ENCODE measurements around the gene PTPRR. TPM values are rescaled to one million over a fixed set of nuclear protein-coding genes. Genes with fewer than 3 reads are reported as not detected.

PTPRR gene
- total and polyA plus RNA-seq, 4 donors: 0.02 to 0.08 TPM; not detected in 2

GRCh38 chr12:70627677-70628076 lies 292.9 kb downstream of the PTPRR start:
- H3K27ac ChIP-seq (ENCODE audit: low read depth in 1 of 2, low read length in 2 of 2): no peak overlapping the region
- DNase-seq (ENCODE audit: low spot score): no peak
- no peak overlapping the region for H3K9ac ChIP-seq (ENCODE audit: low read depth in 1 of 2, low read length in 2 of 2)
- peaks cover 0 to 5% (median 0%) of the 10 kb centered on the region in 4 donors for H3K27me3 ChIP-seq (ENCODE audit: control insufficient read depth in 4 of 4, insufficient read depth in 4 of 4, low read length in 3 of 4)
- no peaks in the 10 kb centered on the region for H3K4me1 ChIP-seq (ENCODE audit: control insufficient read depth in 4 of 4, insufficient read depth in 4 of 4, low read length in 3 of 4)
- no peaks in the 10 kb centered on the region for H3K36me3 ChIP-seq (ENCODE audit: control insufficient read depth in 4 of 4, insufficient read depth in 3 of 4, low read depth in 1 of 4, low read length in 3 of 4)
- TF ChIP-seq GABPA (IDR thresholded peaks at IDR 0.05 in 1 of 2, conservative IDR thresholded peaks at IDR 0.05 in 1 of 2) (no peak), NR2F2 (IDR thresholded peaks at IDR 0.05) (no peak), JUND (IDR thresholded peaks at IDR 0.05) (no peak), RAD21 (IDR thresholded peaks at IDR 0.05) (no peak), MAX (IDR thresholded peaks at IDR 0.05) (no peak), FOXA1 (IDR thresholded peaks at IDR 0.05) (no peak)
- peak overlapping the region in 1 of 3 donors; percentile 20 for H3K4me3 ChIP-seq (ENCODE audit: low read depth in 1 of 3, low read length in 3 of 3)
- H3K9me3 ChIP-seq (ENCODE audit: control insufficient read depth in 4 of 4, low read length in 3 of 4): no peaks in the 10 kb centered on the region
- 60% methylated on average over 5 of the region's 5 CpGs for whole genome bisulfite sequencing

GRCh38 chr12:70626180-70626579 lies 294.4 kb downstream of the PTPRR start:
- H3K36me3 ChIP-seq (ENCODE audit: control insufficient read depth in 4 of 4, insufficient read depth in 3 of 4, low read depth in 1 of 4, low read length in 3 of 4): no peaks in the 10 kb centered on the region
- no peak for DNase-seq (ENCODE audit: low spot score)
- no peak for TF ChIP-seq YY1 (IDR thresholded peaks at IDR 0.05)
- TF ChIP-seq, protein P1, sequence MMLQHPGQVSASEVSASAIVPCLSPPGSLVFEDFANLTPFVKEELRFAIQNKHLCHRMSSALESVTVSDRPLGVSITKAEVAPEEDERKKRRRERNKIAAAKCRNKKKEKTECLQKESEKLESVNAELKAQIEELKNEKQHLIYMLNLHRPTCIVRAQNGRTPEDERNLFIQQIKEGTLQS (IDR thresholded peaks at IDR 0.05): no peak
- TF ChIP-seq, protein P2, sequence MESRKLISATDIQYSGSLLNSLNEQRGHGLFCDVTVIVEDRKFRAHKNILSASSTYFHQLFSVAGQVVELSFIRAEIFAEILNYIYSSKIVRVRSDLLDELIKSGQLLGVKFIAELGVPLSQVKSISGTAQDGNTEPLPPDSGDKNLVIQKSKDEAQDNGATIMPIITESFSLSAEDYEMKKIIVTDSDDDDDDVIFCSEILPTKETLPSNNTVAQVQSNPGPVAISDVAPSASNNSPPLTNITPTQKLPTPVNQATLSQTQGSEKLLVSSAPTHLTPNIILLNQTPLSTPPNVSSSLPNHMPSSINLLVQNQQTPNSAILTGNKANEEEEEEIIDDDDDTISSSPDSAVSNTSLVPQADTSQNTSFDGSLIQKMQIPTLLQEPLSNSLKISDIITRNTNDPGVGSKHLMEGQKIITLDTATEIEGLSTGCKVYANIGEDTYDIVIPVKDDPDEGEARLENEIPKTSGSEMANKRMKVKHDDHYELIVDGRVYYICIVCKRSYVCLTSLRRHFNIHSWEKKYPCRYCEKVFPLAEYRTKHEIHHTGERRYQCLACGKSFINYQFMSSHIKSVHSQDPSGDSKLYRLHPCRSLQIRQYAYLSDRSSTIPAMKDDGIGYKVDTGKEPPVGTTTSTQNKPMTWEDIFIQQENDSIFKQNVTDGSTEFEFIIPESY (IDR thresholded peaks at IDR 0.05): no peak
- TF ChIP-seq, protein P3, sequence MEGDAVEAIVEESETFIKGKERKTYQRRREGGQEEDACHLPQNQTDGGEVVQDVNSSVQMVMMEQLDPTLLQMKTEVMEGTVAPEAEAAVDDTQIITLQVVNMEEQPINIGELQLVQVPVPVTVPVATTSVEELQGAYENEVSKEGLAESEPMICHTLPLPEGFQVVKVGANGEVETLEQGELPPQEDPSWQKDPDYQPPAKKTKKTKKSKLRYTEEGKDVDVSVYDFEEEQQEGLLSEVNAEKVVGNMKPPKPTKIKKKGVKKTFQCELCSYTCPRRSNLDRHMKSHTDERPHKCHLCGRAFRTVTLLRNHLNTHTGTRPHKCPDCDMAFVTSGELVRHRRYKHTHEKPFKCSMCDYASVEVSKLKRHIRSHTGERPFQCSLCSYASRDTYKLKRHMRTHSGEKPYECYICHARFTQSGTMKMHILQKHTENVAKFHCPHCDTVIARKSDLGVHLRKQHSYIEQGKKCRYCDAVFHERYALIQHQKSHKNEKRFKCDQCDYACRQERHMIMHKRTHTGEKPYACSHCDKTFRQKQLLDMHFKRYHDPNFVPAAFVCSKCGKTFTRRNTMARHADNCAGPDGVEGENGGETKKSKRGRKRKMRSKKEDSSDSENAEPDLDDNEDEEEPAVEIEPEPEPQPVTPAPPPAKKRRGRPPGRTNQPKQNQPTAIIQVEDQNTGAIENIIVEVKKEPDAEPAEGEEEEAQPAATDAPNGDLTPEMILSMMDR (IDR thresholded peaks at IDR 0.05; ENCODE audit: low read depth, low read length, missing input control): no peak
- no peak for TF ChIP-seq FOXA2 (IDR thresholded peaks at IDR 0.05)
- H3K9ac ChIP-seq (ENCODE audit: low read depth in 1 of 2, low read length in 2 of 2): no peak overlapping the region
- H3K27ac ChIP-seq (ENCODE audit: low read depth in 1 of 2, low read length in 2 of 2): no peak overlapping the region
- H3K4me3 ChIP-seq (ENCODE audit: low read depth in 1 of 3, low read length in 3 of 3): no peak overlapping the region
- no peaks in the 10 kb centered on the region for H3K4me1 ChIP-seq (ENCODE audit: control insufficient read depth in 4 of 4, insufficient read depth in 4 of 4, low read length in 3 of 4)
- WGBS: 70% methylated on average over 3 of the region's 3 CpGs
- H3K27me3 ChIP-seq (ENCODE audit: control insufficient read depth in 4 of 4, insufficient read depth in 4 of 4, low read length in 3 of 4): peaks cover 0 to 5% (median 0%) of the 10 kb centered on the region in 4 donors
- H3K9me3 ChIP-seq (ENCODE audit: control insufficient read depth in 4 of 4, low read length in 3 of 4): no peaks in the 10 kb centered on the region

DNA sequence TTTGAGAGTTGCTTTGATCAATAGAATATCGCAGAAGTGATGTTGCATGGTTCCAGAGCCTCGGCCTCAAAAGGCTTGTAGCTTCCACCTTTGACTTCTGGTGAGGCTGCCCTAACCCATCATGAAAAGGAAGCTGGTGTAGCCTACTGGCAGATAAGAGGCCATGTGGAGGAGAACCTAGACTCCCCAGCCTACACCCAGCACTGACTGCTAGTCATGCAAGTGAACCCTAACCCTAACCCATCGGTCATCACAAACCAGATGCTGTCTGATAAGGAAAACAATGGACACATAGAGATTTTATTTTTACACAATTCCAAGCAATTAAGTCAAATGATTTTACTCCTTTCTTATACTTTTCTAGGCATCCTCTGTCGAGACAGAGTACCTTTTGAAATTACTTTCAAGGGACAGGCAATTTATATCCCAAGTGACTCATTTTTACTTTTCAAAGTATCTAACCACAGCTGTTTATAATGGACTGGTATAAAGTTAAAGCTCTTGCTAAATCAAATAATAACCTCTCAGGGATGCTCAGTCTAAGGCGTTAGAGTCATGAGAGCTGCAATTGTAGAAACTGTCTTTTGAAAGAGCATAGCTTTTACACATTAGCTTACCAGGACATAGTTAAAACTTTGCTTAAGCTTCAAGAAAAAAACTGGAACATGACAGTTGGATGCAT lies 300.9 kb downstream of the PTPRR start:
- H3K4me1 ChIP-seq (ENCODE audit: control insufficient read depth in 4 of 4, insufficient read depth in 4 of 4, low read length in 3 of 4): no peaks in the 10 kb centered on the region
- no peak overlapping the region for H3K9ac ChIP-seq (ENCODE audit: low read depth in 1 of 2, low read length in 2 of 2)
- no peak overlapping the region for H3K4me3 ChIP-seq (ENCODE audit: low read depth in 1 of 3, low read length in 3 of 3)
- no peak for DNase-seq (ENCODE audit: low spot score)
- WGBS: 70% methylated on average over 5 of the region's 5 CpGs
- no peak overlapping the region for H3K27ac ChIP-seq (ENCODE audit: low read depth in 1 of 2, low read length in 2 of 2)
- H3K36me3 ChIP-seq (ENCODE audit: control insufficient read depth in 4 of 4, insufficient read depth in 3 of 4, low read depth in 1 of 4, low read length in 3 of 4): no peaks in the 10 kb centered on the region
- H3K9me3 ChIP-seq (ENCODE audit: control insufficient read depth in 4 of 4, low read length in 3 of 4): no peaks in the 10 kb centered on the region
- H3K27me3 ChIP-seq (ENCODE audit: control insufficient read depth in 4 of 4, insufficient read depth in 4 of 4, low read length in 3 of 4): peaks cover 0 to 3% (median 0%) of the 10 kb centered on the region in 4 donors
- no peak for TF ChIP-seq EGR1 (IDR thresholded peaks at IDR 0.05; ENCODE audit: low read depth in 2 of 2)
- TF ChIP-seq FOXA1 (IDR thresholded peaks at IDR 0.05): no peak
- no peak for TF ChIP-seq YY1 (IDR thresholded peaks at IDR 0.05)
- TF ChIP-seq JUND (IDR thresholded peaks at IDR 0.05): no peak
- no peak for TF ChIP-seq RAD21 (IDR thresholded peaks at IDR 0.05)
- TF ChIP-seq, protein P3 (IDR thresholded peaks at IDR 0.05; ENCODE audit: low read depth, low read length, missing input control): no peak
- no peak for TF ChIP-seq HNF4A (conservative IDR thresholded peaks at IDR 0.05)
- TF ChIP-seq, protein P2 (IDR thresholded peaks at IDR 0.05): no peak
- TF ChIP-seq TAF1 (conservative IDR thresholded peaks at IDR 0.05): no peak
- no peak for TF ChIP-seq RXRA (IDR thresholded peaks at IDR 0.05)
- TF ChIP-seq FOXA2 (IDR thresholded peaks at IDR 0.05): no peak

Data from liver (tissue), 9 donors.